ENCODE measurements around the gene GOSR2.

Gene GOSR2

GRCh38 chr17:46991617-46992016 lies 68.7 kb downstream of the GOSR2 start:
- DNase-seq (ENCODE audit: low spot score): no peak
